ENCODE measurements around the gene DNAJC10.
"Not testable (repeated sequence)": the region's sequence is repeated elsewhere in the genome, so short reads cannot be mapped to it uniquely, and the experiment has no call there.

DNAJC10 gene

DNA sequence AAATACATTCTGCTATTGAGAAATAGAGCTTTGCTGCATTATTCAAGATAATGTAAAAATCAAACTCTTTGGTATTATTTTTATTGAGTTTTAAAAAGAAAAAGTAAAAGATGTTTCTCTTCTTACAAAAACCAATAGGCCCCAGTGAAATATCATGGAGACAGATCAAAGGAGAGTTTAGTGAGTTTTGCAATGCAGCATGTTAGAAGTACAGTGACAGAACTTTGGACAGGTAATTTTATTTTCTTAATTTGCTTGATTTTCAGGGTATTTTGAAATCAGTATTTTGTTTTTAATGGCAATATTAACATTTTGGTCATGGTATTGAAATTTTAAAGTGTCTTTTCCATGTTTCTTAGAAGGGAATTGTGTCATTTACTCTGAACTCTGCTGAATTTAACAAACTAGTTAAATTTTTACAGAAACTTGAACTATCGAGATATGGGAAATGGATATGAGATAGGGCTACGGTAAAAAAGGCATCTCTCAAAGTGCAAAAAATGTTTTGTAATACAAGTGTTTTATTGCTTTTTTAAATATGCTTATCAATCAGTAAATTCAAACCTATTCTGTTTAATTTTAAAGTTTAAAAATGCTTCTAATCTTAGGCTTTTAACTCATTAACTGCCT, 13.8 kb downstream of the DNAJC10 start:
- DNase-seq, result no peak

DNA sequence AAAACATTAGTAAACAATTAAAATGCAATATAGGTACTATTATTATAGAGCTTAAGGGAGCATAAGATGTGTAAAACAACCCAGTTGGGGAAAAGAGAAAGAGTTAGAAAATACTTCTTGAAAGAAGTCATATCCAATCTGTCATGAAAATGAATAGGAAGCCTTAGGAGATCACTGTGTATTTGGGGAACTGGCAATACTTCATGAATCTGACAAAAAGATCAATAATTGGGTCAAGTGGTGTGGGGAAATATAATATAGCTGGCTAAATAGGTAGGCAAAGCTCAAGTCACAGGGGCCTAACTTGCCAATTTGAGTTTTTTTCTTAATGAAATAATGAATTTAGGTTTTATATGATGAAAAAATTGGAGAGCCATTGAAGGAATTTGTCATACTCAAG, 14.4 kb downstream of the DNAJC10 start:
- no peak for DNase-seq

DNA sequence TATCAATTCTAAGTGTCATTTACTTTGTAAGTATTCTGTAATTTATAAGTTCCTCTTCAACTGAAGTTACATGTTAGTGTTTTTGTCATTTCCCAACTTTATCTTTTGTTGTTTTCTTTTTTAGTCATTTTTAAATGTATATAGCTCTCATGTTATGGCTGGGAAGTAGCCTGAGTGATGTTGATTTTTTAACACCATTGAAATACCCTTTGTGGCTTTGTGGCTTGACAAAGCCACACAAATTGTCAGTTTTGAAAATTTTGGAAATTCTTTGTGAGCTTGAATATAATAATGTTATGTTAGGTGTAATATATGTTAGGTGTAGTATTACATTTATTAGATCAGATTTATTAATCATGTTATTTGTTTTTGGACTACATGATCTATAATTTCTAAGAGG, 16.7 kb downstream of the DNAJC10 start:
- no peak for DNase-seq

DNA sequence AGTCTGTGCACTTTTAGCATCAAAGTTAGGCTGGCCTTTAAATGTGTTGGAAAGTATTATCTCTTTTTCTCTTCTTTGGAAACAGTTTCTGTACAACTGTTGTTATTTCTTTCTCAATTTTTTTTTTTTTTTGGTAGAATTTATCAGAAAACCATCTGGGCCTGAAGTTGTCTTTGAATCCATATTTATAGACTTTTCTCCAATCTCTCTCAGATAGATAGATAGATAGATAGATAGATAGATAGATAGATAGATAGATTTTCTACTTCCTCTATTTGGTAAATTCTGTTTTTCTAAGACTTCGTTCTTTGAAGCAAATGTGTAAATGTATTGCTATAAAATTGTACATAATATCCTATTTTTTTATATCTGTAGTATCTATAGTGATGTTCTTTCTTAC, 17.5 kb downstream of the DNAJC10 start:
- no peak for DNase-seq

DNA sequence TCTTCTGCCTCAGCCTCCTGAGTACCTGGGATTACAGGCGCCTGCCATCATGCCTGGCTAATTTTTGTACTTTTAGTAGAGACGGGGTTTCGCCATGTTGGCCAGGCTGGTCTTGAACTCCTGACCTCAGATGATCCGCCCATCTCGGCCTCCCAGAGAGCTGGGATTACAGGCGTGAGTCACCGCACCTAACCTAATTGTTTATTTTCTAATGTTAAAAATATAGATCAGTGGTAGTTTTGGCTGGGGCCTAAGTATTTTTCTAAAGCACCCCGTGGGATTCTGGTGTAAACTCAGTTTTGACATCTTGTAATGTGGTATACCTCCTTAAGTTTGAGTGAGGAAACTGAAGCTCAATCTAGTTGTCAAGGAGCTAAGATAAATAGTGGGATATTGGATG, 20.8 kb downstream of the DNAJC10 start:
- not testable (repeated sequence) for DNase-seq

DNA sequence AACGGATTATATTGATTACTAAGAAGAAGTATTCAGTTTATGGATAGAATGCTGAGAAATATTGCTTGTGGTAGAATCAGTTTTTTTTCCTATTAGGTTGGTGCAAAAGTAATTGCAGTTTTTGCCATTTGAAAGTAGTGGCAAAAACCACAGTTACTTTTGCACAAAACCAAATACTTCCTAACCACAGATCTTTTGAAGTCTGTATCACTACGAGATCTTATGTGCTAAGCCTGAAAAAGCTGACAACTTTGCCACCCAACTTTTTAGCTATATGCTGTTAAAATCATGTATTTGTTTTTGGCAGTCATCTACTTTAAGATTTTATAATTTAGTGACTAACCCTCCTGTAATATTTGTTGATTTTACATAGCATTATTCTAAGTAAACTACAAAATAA, 24.6 kb downstream of the DNAJC10 start:
- no peak for DNase-seq

DNA sequence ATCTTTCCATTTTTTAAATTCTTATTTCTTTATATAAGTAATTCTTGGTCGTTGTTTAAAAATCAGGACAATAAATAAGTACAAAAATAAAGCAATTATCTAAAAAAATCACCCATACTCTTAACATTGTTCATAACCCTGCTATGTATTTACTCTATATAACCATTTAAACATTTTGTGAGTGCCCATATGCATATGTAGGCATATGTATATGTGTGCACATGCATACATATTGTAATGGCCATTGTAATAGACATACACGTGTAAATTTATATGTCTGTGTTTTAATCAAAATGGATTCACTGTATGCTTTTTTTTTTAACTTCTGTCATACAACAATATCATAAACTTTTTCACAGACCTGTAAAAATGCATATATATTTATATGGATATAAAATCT, 25.6 kb downstream of the DNAJC10 start:
- DNase-seq, result no peak

DNA sequence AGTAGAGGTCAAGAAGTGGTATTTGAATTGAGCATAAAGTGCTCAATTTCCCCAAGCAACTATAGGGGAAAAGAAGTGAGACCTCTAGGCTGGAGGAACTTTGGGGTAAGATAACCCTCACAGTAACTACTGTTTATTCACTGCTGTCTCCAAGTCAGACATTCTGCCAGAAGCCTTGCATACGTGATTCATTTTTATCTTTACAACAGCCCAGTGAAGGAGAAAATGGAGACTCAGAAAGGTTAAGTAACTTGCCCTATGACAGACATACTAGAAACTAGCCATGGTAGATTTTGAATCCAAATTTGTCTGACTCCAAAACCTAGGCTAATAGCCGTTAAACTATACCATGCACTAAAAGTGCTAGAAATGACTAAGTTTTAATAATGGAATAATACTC, 28.4 kb downstream of the DNAJC10 start:
- no peak for DNase-seq

DNA sequence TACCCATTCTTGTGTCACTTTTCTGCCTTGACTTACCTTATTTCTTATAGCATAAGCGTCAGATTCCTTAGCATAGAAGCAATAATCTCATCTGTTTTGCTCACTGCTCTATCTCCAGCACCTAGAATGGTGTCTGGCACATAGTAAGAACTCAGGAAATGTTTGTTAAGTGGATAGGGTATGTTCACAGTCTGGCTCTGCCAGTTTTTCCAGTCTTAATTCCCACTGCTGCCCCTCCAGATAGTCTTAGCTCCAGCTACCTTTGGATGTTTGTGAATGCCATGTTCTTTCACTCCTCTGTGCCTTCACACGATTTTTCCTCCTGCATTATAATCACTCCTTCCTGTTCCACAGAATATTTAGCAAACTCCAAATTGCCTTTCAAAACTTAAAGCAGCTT, 29.0 kb downstream of the DNAJC10 start:
- DNase-seq, result no peak

DNA sequence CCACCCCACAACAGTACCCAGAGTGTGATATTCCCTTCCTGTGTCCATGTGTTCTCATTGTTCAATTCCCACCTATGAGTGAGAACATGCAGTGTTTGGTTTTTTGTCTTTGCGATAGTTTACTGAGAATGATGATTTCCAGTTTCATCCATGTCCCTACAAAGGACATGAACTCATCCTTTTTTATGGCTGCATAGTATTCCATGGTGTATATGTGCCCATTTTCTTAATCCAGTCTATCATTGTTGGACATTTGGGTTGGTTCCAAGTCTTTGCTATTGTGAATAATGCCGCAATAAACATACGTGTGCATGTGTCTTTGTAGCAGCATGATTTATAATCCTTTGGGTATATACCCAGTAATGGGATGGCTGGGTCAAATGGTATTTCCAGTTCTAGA, 29.8 kb downstream of the DNAJC10 start:
- DNase-seq, result not testable (repeated sequence)

DNA sequence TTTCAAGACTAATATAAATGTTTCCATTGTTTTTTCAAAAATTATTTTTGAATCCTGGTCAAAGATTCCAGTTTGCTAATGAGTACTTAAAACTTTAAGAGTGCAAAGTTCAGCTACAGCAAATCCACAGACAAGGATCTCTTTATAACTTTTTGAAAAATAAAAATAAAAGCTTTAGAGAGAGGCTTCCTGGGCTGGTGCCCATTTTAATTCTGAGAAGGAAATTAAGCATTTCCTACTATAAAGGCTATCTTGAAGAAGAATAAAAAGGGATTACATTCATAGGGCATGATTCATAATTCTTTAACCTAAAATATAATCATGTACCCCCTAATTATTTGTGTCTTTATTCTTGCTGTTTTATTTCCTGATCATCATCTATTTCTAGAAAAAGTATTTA, 38.2 kb downstream of the DNAJC10 start:
- DNase-seq, result no peak

DNA sequence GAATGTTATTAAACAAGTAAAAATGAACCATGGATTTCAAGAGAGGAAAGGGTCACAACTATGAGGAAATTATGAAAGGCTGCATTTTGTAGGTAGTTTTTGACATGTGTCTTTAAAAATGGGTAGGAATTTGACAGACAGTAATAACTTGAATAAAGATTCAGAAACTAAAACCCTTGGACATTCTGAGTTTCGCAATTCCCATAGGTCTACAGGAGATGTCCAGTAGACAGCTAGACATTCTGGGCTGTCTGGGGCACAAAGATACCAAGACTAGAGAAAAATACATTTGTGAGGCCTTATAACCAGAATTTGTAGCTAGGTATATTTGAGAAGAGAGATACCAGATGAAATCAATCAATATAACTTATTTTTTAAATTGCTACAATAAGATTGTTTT, 42.3 kb downstream of the DNAJC10 start:
- DNase-seq, result no peak

DNA sequence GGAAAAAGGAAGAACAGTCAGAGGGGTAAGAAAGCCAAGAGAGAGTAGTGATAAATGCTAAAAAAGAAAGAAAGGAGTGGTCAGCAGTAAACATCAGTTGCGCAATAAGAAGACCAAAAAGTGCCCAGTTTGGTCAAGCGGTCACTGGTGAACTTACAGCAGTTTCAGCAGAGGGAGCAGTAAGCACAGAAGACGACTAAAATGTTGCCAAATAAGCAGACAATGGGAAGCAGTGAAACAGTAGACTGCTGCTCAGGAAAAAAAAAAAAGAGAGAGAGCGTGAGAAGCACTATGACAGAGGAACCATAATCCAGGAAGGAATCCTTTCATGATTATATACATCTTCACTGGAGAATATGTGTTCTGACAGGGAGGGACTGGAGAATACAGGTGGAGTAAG, 45.8 kb downstream of the DNAJC10 start:
- DNase-seq, result no peak

DNA sequence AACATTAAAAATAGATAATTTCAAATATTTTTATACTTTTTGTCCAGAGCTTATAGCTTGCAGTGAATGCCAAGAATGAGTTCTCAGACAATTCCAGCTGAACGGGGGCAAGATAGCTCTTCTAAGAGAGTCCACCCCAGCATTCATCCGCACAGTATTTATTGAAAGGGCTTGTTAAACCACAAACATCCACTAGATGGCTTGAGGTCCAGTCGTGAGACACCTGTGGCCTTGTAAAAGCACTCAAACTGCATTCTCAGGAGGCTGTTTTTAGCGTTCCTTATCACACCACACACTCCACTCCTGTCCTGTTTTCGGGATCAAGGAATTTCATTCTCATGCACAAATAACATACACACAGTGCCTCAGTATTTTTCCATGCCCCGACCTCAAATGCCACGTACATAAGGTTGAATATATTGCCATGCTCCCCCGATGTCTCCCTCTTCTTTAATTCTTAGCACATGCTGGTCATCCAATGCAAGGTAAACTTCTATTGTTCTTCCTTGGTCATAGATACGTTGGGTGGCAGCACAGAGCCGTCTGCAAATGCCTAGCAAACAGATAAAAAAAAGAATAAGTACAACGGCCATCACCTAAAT, 47.4 kb downstream of the DNAJC10 start:
- DNase-seq, result no peak

DNA sequence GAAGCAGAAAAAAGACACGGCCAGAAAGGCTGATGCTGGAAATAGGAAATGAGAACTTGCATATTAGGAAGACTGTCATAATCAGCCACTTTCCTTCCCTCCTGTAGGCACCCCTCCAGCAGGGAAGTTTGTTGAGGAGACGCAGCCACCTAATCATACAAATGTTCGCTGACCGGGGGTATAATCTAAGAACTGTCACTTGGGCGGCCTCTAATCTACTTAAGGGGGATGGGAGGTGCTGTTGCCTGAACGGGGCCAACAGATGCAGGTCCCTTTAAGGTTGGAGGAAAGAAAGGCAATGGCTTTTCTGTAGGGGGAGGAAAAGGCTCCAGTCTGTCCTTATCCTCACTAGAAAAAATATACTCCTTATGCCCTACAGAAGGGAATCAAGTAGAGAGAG, 50.6 kb downstream of the DNAJC10 start:
- no peak for DNase-seq

DNA sequence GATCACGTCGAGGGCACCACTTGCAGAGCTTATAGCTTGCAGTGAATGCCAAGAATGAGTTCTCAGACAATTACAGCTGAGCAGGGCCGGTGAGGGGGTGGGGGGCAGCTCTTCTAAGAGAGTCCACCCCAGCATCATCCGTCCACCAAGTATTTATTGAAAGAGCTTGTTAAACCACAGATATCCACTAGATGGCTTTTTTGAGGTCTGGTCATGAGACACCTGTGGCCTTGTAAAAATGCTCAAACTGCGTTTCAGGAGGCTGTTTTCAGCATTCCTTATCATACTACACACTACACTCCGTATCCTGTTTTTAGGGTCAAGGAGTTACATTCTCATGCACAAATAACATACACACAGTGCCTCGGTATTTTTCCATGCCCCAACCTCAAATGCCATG, 51.5 kb downstream of the DNAJC10 start:
- no peak for DNase-seq

DNA sequence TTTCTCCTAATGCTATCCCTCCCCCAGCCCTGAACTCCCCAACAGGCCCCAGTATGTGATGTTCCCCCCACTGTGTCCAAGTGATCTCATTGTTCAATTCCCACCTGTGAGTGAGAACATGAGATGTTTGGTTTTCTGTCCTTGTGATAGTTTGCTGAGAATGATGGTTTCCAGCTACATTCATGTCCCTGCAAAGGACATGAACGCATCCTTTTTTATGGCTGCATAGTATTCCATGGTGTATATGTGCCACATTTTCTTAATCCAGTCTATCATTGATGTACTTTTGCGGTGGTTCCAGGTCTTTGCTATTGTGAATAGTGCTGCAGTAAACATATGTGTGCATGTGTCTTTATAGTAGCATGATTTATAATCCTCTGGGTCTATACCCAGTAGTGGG, 52.9 kb downstream of the DNAJC10 start:
- not testable (repeated sequence) for DNase-seq

DNA sequence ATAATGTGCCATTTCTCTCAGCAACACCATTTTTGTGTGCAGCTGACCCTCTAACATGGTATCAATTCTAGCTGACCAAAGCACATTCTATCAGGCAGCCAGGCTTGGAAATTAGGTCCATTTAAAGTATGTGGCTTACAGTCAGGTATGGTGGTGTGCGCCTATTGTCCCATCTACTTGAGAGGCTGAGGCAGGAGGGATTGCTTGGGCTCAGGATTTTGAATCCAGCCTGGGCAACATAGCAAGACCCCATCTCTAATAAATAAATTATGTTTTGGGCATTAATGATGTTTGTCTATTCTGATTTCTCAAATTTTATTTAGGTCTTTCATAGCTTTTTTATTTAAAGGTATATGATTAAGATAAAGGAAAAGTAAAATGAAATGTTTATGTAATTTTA, 63.3 kb downstream of the DNAJC10 start:
- no peak for DNase-seq

DNA sequence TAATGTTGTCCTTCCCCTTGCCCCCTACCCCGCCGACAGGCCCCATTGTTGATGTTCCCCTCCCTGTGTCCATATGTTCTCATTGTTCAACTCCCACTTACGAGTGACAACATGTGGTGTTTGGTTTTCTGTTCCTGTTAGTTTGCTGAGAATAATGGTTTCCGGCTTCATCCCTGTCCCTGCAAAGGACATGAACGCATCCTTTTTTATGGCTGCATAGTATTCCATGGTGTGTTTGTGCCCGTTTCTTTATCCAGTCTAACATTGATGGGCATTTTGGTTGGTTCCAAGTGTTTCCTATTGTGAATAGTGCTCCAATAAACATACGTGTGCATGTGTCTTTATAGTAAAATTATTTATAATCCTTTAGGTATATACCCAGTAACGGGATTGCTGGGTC, 65.0 kb downstream of the DNAJC10 start:
- DNase-seq, result not testable (repeated sequence)

DNA sequence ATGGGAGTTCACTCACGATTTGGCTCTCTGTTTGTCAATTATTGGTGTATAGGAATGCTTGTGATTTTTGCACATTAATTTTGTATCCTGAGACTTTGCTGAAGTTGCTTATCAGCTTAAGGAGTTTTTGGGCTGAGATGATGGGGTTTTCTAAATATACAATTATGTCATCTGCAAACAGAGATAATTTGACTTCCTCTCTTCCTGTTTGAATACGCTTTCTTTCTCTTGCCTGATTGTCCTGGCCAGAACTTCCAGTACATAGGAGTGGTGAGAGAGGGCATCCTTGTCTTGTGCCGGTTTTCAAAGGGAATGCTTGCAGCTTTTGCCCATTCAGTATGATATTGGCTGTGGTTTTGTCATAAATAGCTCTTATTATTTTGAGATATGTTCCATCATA, 66.6 kb downstream of the DNAJC10 start:
- not testable (repeated sequence) for DNase-seq

DNA sequence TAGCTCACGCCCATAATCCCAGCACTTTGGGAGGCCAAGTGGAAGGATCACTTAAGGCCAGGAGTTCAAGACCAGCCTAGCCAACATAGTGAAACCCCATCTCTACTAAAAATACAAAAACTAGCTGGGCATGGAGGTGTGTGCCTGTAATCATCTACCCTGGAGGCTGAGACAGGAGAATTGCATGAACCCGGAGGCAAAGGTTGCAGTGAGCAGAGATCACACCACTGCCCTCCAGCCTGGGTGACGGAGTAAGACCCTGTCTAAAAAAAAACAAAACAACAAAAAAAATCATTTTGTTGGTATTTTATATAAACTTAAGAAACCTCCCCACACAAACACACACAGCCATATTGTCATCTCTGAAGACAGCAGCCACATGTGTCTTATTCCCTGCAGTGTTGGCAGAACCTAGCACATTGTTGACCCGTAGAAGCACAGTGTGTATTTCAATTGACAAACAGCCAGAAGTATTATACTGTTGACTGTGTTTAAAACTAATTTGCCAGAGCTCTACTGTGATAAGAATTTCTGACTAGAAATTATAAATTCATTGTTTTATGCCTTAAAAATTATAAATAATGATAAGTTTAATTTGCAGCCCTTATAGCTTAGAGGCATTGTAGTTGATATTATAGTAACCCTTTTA, 68.1 kb downstream of the DNAJC10 start:
- no peak for DNase-seq

DNA sequence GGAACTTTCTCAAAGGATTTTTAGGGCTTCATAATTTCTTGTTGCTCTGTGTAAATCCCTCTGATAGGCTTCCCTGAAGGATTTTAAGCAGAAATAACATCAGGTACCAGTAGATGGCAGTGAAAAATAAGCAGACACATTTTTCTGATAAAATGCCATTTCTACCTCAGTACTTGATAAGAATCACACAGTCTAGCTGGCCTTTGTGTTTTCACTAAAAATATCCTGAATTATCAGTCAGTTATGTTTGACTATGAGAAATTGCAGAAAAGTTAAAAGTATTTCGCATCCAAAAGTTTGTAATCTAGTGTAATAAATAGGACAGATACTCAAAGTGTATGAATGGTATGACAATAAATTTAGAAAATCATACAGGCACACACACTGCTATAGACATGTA, 68.7 kb downstream of the DNAJC10 start:
- DNase-seq, result no peak

DNA sequence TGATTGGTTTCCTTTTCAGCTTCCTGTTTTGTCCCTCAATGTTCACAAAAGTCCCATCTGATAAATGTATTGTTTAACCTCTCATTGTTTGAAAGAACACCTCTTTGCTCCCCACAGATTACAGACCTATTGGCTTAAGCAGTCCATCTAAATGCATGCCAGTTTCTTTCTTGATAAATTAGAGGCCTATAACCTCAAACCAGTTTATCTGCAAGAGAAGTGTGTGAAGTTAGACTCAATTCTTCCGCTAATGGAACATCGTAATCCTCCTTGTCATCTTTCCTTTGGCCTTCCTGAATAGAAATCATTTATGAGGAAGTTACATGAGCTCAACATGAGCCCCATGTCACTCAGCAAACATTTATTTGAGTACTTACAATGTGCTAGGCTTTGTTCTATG, 76.4 kb downstream of the DNAJC10 start:
- DNase-seq, result no peak

DNA sequence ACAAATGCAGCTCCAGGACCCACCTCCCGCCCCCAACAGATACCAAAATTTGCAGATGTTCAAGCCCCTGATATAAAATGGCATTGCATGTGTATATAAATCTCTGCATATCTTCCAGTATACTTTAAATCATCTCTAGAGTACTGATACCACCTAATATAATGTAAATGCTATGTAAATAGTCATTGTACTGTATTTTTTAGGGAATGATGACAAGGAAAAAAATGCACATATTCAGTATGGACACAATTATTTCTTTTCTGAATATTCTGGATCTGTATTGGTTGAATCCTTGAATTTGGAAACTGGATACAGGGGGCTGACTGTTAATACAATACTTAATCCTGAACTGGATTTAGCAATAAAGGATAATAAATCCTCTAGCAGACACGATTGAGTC, 82.7 kb downstream of the DNAJC10 start:
- no peak for DNase-seq

DNA sequence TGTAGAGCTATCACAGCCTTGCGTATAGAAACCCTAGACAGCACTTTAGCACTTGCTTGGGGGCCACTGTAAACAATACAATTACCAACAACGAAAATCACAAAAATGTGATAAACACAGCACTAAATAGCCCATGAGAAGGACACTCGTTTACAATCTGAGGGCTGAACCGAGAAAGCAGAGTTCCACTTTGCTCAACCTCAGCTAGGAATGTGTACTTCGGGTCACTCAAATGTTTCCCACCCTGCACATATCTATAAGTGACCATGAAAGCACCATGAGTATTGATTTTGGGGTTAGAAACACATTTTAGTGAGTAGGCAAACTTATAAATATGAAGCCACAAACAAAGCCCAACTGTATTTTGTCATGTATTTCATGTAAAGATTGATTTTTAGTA, 88.1 kb downstream of the DNAJC10 start:
- DNase-seq, result no peak

Measured in activated CD8-positive, alpha-beta memory T cell treated with anti-CD3 and anti-CD28 coated beads, Interleukin-2, amount 50 U/mL, for 48 hours (primary cell).